Thyroid gland (tissue), 4 donors: ENCODE data around the gene TSHZ1. TPM values are rescaled to one million over a fixed set of nuclear protein-coding genes. Genes with fewer than 3 reads are reported as not detected.

ENCODE experiments used
- DNase-seq, 2 donors: peaks; one replicate each; pipeline ENCODE4 v3.0.0-alpha.2; 2019
- H3K27ac ChIP-seq, 3 donors: fragments of 200-600 bp; sonication (generic); 1 replicate in 2 of 3; 2 replicates in 1 of 3; pipeline ENCODE4 v1.5.1; 2016 to 2019; ENCODE audit warnings: mild to moderate bottlenecking in 1 of 3, moderate library complexity in 1 of 3
- H3K27me3 ChIP-seq: fragments of 200-600 bp; sonication (generic); one replicate; pipeline ENCODE4 v1.5.1; 2019
- H3K36me3 ChIP-seq, 2 donors: fragments of 200-600 bp; sonication (generic); one replicate each; pipeline ENCODE4 v1.5.1; 2016 to 2019
- H3K4me1 ChIP-seq, 2 donors: fragments of 200-600 bp; sonication (generic); one replicate each; pipeline ENCODE4 v1.5.1; 2017 to 2019
- H3K4me3 ChIP-seq, 3 donors: fragments of 200-600 bp; sonication (generic); replicated peaks in 1 of 3; 1 replicate in 2 of 3; 2 replicates in 1 of 3; pipeline ENCODE4 v1.5.1; 2016; ENCODE audit warnings: mild to moderate bottlenecking in 1 of 3
- H3K9me3 ChIP-seq: fragments of 200-600 bp; sonication (generic); one replicate; pipeline ENCODE4 v1.5.1; 2017
- CTCF ChIP-seq, 6 experiments: fragments of 200-600 bp in 3 of 6; fragments of 450-650 bp in 3 of 6; sonication (generic) in 3 of 6; IDR thresholded peaks; one replicate each; pipeline ENCODE4 v1.5.1; 2016 to 2019; ENCODE audit warnings: antibody characterized with exemption in 6 of 6, mild to moderate bottlenecking in 2 of 6, inconsistent platforms in 1 of 6, moderate library complexity in 1 of 6
- POLR2A ChIP-seq, 2 donors: fragments of 450-650 bp; IDR thresholded peaks; one replicate each; pipeline ENCODE4 v1.6.1; 2017; ENCODE audit warnings: antibody characterized with exemption in 2 of 2, mild to moderate bottlenecking in 2 of 2, moderate library complexity in 1 of 2
- WGBS, 2 donors: methylation state at CpG; one replicate each; pipeline ENCODE4 v1.1.5; 2017; 5-methylcytosine and 5-hydroxymethylcytosine counted together
- intact Hi-C: fragments of 100-400 bp; cut with DNase I; formaldehyde crosslinking; loops from one replicate; pipeline ENCODE4 v1.15.1; 2023
- total RNA-seq, 4 donors: library from RNA; depleted of rRNA; stranded (reverse); fragments of >200 nt; gene quantifications; one replicate each; pipeline ENCODE4 v1.2.3, GENCODE V29; 2016

TSHZ1 gene
- total RNA-seq, 4 donors from 2014 or later = 17.9 to 22.2 (median 19.0) TPM

- H3K4me3 ChIP-seq = no peak overlapping the region
- intact Hi-C loops = no loop called here
- TF ChIP-seq POLR2A (IDR thresholded peaks at IDR 0.05) (no peak), CTCF (IDR thresholded peaks at IDR 0.05) (no peak)
- H3K27ac ChIP-seq = no peak overlapping the region
- 92 to 96% methylated on average over 6 of the region's 6 CpGs for WGBS, 2 donors
- no peaks in the 10 kb centered on the region for H3K36me3 ChIP-seq
- no peaks in the 10 kb centered on the region for H3K4me1 ChIP-seq
- H3K27me3 ChIP-seq = no peaks in the 10 kb centered on the region
- no peak for DNase-seq
- H3K9me3 ChIP-seq = no peaks in the 10 kb centered on the region
Observed at GRCh38 chr18:75335511-75335910, 124.9 kb downstream of the TSHZ1 start.

GRCh38 chr18:75336767-75337166 is 126.2 kb downstream of the TSHZ1 start:
- no peaks in the 10 kb centered on the region for H3K4me1 ChIP-seq
- no peak overlapping the region for H3K27ac ChIP-seq
- 85 to 87% methylated on average over 6 of the region's 6 CpGs for WGBS, 2 donors
- intact Hi-C loops = no loop called here
- DNase-seq = no peak
- H3K36me3 ChIP-seq = no peaks in the 10 kb centered on the region
- TF ChIP-seq CTCF (IDR thresholded peaks at IDR 0.05) (no peak), POLR2A (IDR thresholded peaks at IDR 0.05) (no peak)
- H3K27me3 ChIP-seq = no peaks in the 10 kb centered on the region
- H3K4me3 ChIP-seq = no peak overlapping the region
- no peaks in the 10 kb centered on the region for H3K9me3 ChIP-seq

GRCh38 chr18:75337348-75337747 is 126.8 kb downstream of the TSHZ1 start:
- Histone ChIP-seq H3K27me3 (no peaks in the 10 kb centered on the region), H3K36me3 (no peaks in the 10 kb centered on the region), H3K27ac (no peak overlapping the region), H3K9me3 (no peaks in the 10 kb centered on the region), H3K4me3 (no peak overlapping the region), H3K4me1 (no peaks in the 10 kb centered on the region)
- intact Hi-C loops = no loop called here
- DNase-seq = no peak
- 81 to 85% methylated on average over 7 of the region's 7 CpGs for whole genome bisulfite sequencing, 2 donors
- no peak for TF ChIP-seq POLR2A (IDR thresholded peaks at IDR 0.05)
- TF ChIP-seq CTCF (IDR thresholded peaks at IDR 0.05) = no peak

- no peak for DNase-seq
- H3K9me3 ChIP-seq = no peaks in the 10 kb centered on the region
- no peaks in the 10 kb centered on the region for H3K27me3 ChIP-seq
- no peak overlapping the region for H3K4me3 ChIP-seq
- no peak for TF ChIP-seq POLR2A (IDR thresholded peaks at IDR 0.05)
- TF ChIP-seq CTCF (IDR thresholded peaks at IDR 0.05) = no peak
- no peaks in the 10 kb centered on the region for H3K4me1 ChIP-seq
- intact Hi-C loops = no loop called here
- no peak overlapping the region for H3K27ac ChIP-seq
- 85 to 86% methylated on average over 13 of the region's 13 CpGs for WGBS, 2 donors
- H3K36me3 ChIP-seq = no peaks in the 10 kb centered on the region
Observed at GRCh38 chr18:75338631-75339030, 128.0 kb downstream of the TSHZ1 start.

Other genes starting within 250 kb of the TSHZ1 start
- gene PTGR3, start 1.7 kb upstream of the TSHZ1 start, total RNA-seq = 10 to 100 TPM; 19.3 to 62.7 (median 36.9) TPM
- not detected for gene SMIM21, start 216.9 kb downstream of the TSHZ1 start, total RNA-seq